ENCODE results near the gene NFKB1.

GRCh38 chr4:102494603-102495002, 6.6 kb upstream of the NFKB1 start:
- TF ChIP-seq POLR2A (IDR thresholded peaks at IDR 0.05) (no peak), CTCF (IDR thresholded peaks at IDR 0.05) (no peak)
